Measurements from ENCODE around the gene PLCE1. TPM values are rescaled to one million over a fixed set of nuclear protein-coding genes. Genes with fewer than 3 reads are reported as not detected.

PLCE1 gene
- total and polyA plus RNA-seq, 2 of the 4 experiments (the other 2 are of a cell fraction) = 2.2 to 4.5 TPM

DNA sequence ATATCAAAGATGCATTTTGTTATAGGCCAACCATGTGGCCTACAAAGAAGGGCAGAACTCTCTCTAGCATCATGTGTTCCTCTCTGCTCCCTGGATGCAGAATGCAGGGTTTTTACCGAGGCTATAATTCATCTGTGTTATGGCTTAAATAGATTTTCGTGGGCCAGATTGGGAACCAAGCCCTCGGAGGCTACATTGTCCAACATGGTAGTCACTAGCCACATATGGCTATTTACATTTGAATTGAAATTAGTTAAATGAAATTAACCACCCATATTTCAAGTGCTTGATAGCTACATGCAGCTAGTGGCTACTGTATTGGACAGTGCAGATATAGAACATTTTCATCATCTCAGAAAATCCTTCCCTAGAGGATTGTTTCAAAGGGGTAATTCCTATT is 2.8 kb downstream of the PLCE1 start:
- H3K4ac ChIP-seq (ENCODE audit: low read depth, low read length) = no peak overlapping the region
- H3K79me1 ChIP-seq (ENCODE audit: low read depth in 1 of 2, low read length in 2 of 2) = no peaks in the 10 kb centered on the region
- intact Hi-C loops (cut with micrococcal nuclease) (loop anchor here (10.0 kb wide), 2 partner anchors 208 to 318 kb away; no protein-coding TSS in a partner anchor), dilution Hi-C loops (cut with HindIII; ENCODE audit: low sequenced_read_pairs, unreplicated experiment) (no loop called here), in situ Hi-C loops (cut with MboI; ENCODE audit: low sequenced_read_pairs) (no loop called here)
- H3K27me3 ChIP-seq (ENCODE audit: control insufficient read depth, insufficient read depth, low read length) = peaks cover 6% of the 10 kb centered on the region; the same call in 1 of the 2 replicates
- H3K56ac ChIP-seq (ENCODE audit: extremely low read depth, insufficient read depth, low read length) = no peak overlapping the region
- H4K5ac ChIP-seq (ENCODE audit: low read depth, low read length) = no peak overlapping the region
- H3K4me1 ChIP-seq (ENCODE audit: control insufficient read depth, insufficient read depth, low read length) = peaks cover 3% of the 10 kb centered on the region
- peaks cover 6% of the 10 kb centered on the region; the same call in 1 of the 2 replicates for H3K9me1 ChIP-seq (ENCODE audit: insufficient read depth, low read length)
- no peak overlapping the region for H3K9ac ChIP-seq (ENCODE audit: low read depth, low read length)
- no TSS peak for BruUV-seq (replicated peaks)
- H3K4me3 ChIP-seq (ENCODE audit: insufficient read depth, low read depth, low read length) = no peak overlapping the region
- H2BK5ac ChIP-seq (ENCODE audit: low read depth, low read length, poor library complexity, severe bottlenecking) = no peak overlapping the region
- H3K27ac ChIP-seq (ENCODE audit: insufficient read depth, low read length) = no peak overlapping the region
- ChIA-PET CTCF (interaction anchor here (0.6 kb wide), 2 partner anchors 9 to 61 kb away, joined by 3 read pairs; no protein-coding TSS in a partner anchor), POLR2A (ENCODE audit: unreplicated experiment) (no interaction called here)
- H4K91ac ChIP-seq (ENCODE audit: insufficient read depth, low read depth, low read length) = no peak overlapping the region
- no peak overlapping the region for H3K4me2 ChIP-seq (ENCODE audit: low read depth, low read length)
- no peak overlapping the region for H3K23ac ChIP-seq (ENCODE audit: low read depth, low read length)
- no peak overlapping the region for H2BK20ac ChIP-seq (ENCODE audit: low read depth, low read length)
- H3K36me3 ChIP-seq (ENCODE audit: control insufficient read depth, insufficient read depth, low read length) = no peaks in the 10 kb centered on the region
- H3K18ac ChIP-seq (ENCODE audit: low read depth, low read length) = no peak overlapping the region
- no peak for TF ChIP-seq CEBPB (IDR thresholded peaks at IDR 0.05; ENCODE audit: low read depth, low read length)
- no peak for TF ChIP-seq FOS (IDR thresholded peaks at IDR 0.05; ENCODE audit: low read depth, low read length)
- no peak for TF ChIP-seq SMC3 (IDR thresholded peaks at IDR 0.05; ENCODE audit: low read depth, low read length)
- no peak for TF ChIP-seq MXI1 (IDR thresholded peaks at IDR 0.05; ENCODE audit: borderline replicate concordance, low read depth, low read length)
- TF ChIP-seq, protein P1, sequence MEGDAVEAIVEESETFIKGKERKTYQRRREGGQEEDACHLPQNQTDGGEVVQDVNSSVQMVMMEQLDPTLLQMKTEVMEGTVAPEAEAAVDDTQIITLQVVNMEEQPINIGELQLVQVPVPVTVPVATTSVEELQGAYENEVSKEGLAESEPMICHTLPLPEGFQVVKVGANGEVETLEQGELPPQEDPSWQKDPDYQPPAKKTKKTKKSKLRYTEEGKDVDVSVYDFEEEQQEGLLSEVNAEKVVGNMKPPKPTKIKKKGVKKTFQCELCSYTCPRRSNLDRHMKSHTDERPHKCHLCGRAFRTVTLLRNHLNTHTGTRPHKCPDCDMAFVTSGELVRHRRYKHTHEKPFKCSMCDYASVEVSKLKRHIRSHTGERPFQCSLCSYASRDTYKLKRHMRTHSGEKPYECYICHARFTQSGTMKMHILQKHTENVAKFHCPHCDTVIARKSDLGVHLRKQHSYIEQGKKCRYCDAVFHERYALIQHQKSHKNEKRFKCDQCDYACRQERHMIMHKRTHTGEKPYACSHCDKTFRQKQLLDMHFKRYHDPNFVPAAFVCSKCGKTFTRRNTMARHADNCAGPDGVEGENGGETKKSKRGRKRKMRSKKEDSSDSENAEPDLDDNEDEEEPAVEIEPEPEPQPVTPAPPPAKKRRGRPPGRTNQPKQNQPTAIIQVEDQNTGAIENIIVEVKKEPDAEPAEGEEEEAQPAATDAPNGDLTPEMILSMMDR (conservative IDR thresholded peaks at IDR 0.05; ENCODE audit: low read depth, low read length) = no peak
- TF ChIP-seq BHLHE40 (IDR thresholded peaks at IDR 0.05; ENCODE audit: low read depth, low read length) = no peak
- no peak for TF ChIP-seq RCOR1 (IDR thresholded peaks at IDR 0.05; ENCODE audit: insufficient replicate concordance, low read length)
- no peak for TF ChIP-seq MAFK (IDR thresholded peaks at IDR 0.05; ENCODE audit: low read depth, low read length)
- TF ChIP-seq NFE2L2 (IDR thresholded peaks at IDR 0.05; ENCODE audit: low read depth, low read length) = no peak
- H2BK120ac ChIP-seq (ENCODE audit: low read depth, low read length) = no peak overlapping the region
- H2BK15ac ChIP-seq (ENCODE audit: low read depth, low read length) = no peak overlapping the region
- DNase-seq (no peak), ATAC-seq (ENCODE audit: low read depth) (no peak)
- no CpG with 5 or more reads among the region's 3 CpGs for WGBS, 2 experiments (ENCODE audit: extremely low coverage in 2 of 2, insufficient read length in 1 of 2)
- no peak overlapping the region for H3K14ac ChIP-seq (replicated peaks; ENCODE audit: low read depth, low read length)
- H4K8ac ChIP-seq (ENCODE audit: low read depth in 2 of 2, low read length in 2 of 2) = no peak overlapping the region
- H2AK9ac ChIP-seq (replicated peaks; ENCODE audit: low read depth, low read length, poor library complexity) = no peak overlapping the region
- H2AK5ac ChIP-seq (ENCODE audit: low read depth, low read length) = no peak overlapping the region
- H2AFZ ChIP-seq (replicated peaks; ENCODE audit: low read length, poor library complexity) = no peak overlapping the region
- H4K20me1 ChIP-seq (ENCODE audit: insufficient read depth, low read length) = no peaks in the 10 kb centered on the region
- no peaks in the 10 kb centered on the region for H3K9me3 ChIP-seq (ENCODE audit: control insufficient read depth, insufficient read depth, low read length)
